H54 (cell line): ENCODE measurements around the gene KCNAB2.

Experiments used
- DNase-seq: peaks from one replicate; pipeline ENCODE4 v3.0.0; 2011; ENCODE audit warnings: low spot score, mixed read lengths; ENCODE audit not compliant: insufficient read length
- FAIRE-seq: peaks from 3 replicates; lab custom pipeline; 2011; peaks lifted over from hg19 to GRCh38; lab: Jason Lieb, UNC
- POLR2A ChIP-seq: IDR thresholded peaks from 2 replicates; pipeline ENCODE4 v1.6.1; 2011; ENCODE audit warnings: low read depth, mild to moderate bottlenecking, low read length

KCNAB2 gene

GRCh38 chr1:6005276-6005917 lies 40.3 kb upstream of the KCNAB2 start:
- TF ChIP-seq POLR2A = no peak
- no peak for FAIRE-seq
- no peak for DNase-seq

- FAIRE-seq = no peak
- DNase-seq = no peak
- TF ChIP-seq POLR2A = no peak
Observed at GRCh38 chr1:6006882-6007281, 38.8 kb upstream of the KCNAB2 start.

- DNase-seq (no peak), FAIRE-seq (no peak)
- no peak for TF ChIP-seq POLR2A
Observed at GRCh38 chr1:6007318-6008083, 38.2 kb upstream of the KCNAB2 start.

- DNase-seq (no peak), FAIRE-seq (no peak)
- TF ChIP-seq POLR2A = no peak
Observed at GRCh38 chr1:6008084-6008415, 37.6 kb upstream of the KCNAB2 start.

DNA sequence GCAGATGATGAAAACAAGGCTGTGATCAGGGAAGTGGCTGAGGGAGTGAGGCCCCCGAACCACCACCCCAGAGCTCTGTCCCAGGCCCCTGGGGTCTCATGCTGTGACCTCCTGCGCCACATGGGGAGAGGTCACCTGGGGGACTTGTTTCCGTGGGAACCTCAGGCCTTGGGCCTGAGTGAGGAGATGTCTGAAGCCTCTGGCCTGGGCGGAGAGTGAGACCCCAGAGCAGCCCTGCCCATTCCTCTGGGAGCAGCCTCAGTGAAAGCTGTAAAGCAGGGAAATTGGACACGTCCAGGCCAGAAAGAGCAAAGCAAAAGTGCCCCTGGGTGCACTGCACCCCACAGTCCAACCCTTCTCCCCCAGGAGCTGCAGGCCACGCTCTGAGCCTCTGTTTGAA lies 37.0 kb upstream of the KCNAB2 start:
- no peak for TF ChIP-seq POLR2A
- FAIRE-seq = no peak
- no peak for DNase-seq

GRCh38 chr1:6009120-6010040 lies 36.3 kb upstream of the KCNAB2 start:
- TF ChIP-seq POLR2A = no peak
- no peak for FAIRE-seq

DNA sequence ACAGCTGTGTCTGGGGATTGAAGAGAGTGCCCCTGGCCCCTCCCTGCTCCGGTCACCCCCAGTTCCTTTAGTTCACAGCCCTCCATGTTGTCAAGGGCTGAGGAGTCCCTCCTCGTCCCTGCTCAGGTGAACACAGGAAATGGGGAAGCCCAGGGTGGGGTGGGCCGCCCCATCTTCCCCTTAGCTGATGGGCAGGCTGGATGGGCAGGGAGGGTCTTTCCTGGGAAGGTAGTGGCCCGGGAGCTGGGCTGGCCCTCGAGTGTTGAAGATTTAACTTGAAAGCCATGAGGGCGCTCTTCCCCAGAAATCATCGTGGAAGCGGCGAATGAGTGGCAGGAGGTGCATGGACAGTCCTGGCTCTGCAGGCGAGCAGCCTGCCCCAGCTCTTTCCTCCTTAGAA lies 35.1 kb upstream of the KCNAB2 start:
- TF ChIP-seq POLR2A = no peak
- FAIRE-seq (no peak), DNase-seq (no peak)

More at GRCh38 chr1:6009120-6010040, 36.3 kb upstream of the KCNAB2 start:
- DNase-seq = no peak

DNA sequence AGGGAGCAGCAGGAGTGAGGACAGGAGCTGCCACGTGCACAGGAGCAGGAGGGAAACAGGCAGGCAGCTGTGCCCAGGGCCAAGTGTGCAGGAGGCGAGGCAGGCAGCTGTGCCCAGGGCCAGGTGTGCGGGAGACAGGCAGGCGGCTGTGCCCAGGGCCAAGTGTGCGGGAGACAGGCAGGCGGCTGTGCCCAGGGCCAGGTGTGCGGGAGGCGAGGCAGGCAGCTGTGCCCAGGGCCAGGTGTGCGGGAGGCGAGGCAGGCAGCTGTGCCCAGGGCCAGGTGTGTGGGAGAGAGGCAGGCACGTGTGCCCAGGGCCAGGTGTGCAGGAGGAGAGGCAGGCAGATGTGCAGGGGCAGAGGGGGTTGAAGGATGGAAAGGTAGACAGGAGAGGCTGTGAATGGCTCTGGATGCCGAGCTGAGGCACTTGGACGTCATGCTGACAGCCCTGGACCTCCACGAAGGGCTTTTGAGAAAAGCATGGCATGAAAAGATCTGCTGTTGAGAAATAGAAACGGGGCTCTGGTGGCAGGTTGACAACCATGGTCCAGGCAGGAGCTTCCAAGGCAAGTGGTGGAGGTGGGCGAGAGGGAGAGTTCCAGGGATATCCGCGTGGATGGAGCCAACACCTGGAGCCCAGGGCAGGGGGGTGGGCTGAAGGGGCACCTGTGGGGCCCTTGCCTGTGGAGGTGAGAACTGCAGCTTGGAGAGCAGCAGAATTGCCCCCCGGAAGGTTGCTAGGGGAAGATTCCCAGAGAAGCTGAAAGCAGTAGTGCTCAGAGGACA lies 34.3 kb upstream of the KCNAB2 start:
- no peak for TF ChIP-seq POLR2A
- FAIRE-seq = no peak
- DNase-seq = no peak

GRCh38 chr1:6011946-6012258 lies 33.8 kb upstream of the KCNAB2 start:
- FAIRE-seq (no peak), DNase-seq (no peak)
- no peak for TF ChIP-seq POLR2A

DNA sequence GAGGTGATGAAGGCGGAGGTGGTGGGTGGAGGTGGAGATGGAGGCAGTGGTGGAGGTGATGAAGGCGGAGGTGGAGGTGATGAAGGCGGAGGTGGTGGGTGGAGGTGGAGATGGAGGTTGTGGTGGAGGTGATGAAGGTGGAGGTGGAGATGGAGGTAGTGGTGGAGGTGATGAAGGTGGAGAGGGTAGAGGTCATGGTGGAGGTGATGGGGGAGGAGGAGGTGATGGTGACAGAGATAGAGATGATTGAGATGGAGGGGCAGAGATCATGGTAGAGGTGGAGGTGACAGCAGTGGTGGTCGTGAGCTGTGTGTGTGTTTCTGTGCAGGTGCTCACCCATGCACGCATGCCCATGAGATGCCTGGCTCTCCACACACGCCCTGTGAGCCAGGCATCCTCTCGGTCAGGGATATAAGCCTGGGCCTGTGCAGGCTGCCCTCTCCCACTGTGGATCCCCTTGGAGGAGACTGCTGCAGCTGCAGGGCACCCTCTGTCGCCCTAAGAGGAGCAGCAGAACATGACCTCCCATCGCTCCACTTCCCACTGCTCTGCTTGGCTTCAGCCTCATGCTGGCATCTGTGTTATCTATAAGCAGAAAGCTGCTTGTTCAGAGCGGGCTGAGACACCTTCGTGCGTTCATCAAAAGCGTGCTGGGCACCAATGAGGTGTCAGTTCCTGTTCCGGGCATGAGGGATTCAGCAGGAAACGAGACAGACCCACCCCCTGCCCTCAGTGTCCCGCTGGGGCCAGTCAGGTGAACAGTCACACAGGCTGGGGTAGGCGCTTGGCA lies 33.0 kb upstream of the KCNAB2 start:
- no peak for DNase-seq
- no peak for TF ChIP-seq POLR2A
- FAIRE-seq = no peak

DNA sequence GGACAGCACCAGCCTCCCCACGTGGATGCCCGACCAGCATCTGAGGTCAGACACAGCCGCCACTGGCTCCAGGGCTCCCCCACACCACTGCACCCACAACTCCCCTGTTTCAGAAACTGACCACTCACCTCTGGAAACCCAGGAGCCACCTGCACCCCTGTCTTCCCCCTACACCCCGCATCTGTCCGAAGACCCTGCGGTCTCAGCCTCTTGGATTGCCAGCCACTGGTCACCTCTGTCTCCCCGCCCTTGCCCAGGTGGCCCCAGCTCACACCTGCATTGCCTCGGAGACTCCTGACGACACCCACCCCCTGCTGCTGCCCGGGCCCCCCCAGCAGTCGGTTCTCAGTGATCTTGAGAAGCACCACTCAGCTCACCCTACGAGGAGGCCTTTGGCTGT lies 32.2 kb upstream of the KCNAB2 start:
- no peak for FAIRE-seq
- DNase-seq = no peak

DNA sequence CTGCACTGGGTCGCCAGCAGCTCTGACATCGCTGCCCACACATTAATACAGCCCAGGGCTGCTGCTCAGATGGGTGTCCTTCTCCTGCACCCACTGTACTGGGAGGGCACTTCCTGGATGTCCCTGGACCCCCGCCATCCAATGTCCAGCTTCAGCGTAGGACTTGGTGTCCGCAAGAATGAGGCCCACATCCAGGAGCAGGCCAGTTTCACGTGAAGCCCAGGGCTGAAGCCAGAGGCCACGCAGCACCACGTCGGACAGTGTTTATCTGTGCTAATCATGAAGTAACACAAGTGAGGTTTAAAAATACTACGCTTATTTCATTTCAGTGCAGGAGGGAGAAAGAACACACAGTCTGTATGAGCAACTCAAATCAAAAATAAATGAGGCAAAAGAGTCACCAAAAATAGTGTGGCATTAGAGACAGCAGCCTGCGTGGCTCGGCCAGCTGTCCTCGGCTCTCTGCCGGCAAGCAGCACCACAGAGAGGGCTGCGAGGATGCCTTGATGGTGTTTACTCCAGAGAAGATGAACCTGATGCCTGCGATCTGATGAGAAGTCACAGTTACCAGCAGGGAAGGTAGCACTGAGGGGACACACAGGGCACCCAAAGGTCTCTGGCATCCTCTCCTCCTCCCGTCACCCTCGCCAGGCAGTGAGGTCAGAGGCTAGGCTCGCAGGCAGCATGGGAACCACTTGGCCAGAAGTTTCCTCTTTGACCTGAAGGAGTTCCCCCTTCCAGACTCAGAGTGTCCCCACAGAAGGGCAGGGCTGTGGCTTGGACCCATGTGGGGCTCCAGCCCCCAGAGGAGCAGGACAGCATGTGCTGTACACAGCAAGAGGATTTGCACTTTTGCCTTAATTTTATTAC lies 31.3 kb upstream of the KCNAB2 start:
- no peak for DNase-seq
- FAIRE-seq = no peak
- no peak for TF ChIP-seq POLR2A

More for the DNA sequence above, 32.2 kb upstream of the KCNAB2 start:
- no peak for TF ChIP-seq POLR2A
